Brain microvascular endothelial cell (primary cell): ENCODE measurements around the gene FHIP2A.
A peak's percentile ranks its signal among the peaks of the same experiment; 100 is the strongest.

Experiments used
- DNase-seq: peaks from one replicate; pipeline ENCODE4 v3.0.0-alpha.2; 2020
- H3K27ac ChIP-seq: fragments of 250-450 bp; sonication (Bioruptor Pico); 2 replicates; pipeline ENCODE4 v1.5.1; 2020; ENCODE audit warnings: mild to moderate bottlenecking, moderate library complexity
- H3K27me3 ChIP-seq: fragments of 250-450 bp; sonication (Bioruptor Pico); replicated peaks from 2 replicates; pipeline ENCODE4 v1.5.1; 2020; ENCODE audit warnings: mild to moderate bottlenecking
- H3K36me3 ChIP-seq: fragments of 250-450 bp; sonication (Bioruptor Pico); replicated peaks from 2 replicates; pipeline ENCODE4 v1.5.1; 2020; ENCODE audit warnings: mild to moderate bottlenecking
- H3K4me3 ChIP-seq: 2 replicates; pipeline ENCODE4 v1.5.1; 2011; ENCODE audit warnings: low read depth, mild to moderate bottlenecking, control low read depth, low read length, moderate library complexity
- in situ Hi-C: cut with HindIII; loops from 2 replicates; pipeline ENCODE4 v1.10.0; 2017; ENCODE audit warnings: low sequenced_read_pairs, low pct_ligation_motif_present
- TF ChIP-seq, protein P1 (sequence below): IDR thresholded peaks from 2 replicates; pipeline ENCODE4 v1.5.1; 2011; ENCODE audit warnings: low read depth, mild to moderate bottlenecking, moderate library complexity, low read length, control low read depth, inconsistent platforms; ENCODE audit errors: missing control alignments

The FHIP2A gene

DNA sequence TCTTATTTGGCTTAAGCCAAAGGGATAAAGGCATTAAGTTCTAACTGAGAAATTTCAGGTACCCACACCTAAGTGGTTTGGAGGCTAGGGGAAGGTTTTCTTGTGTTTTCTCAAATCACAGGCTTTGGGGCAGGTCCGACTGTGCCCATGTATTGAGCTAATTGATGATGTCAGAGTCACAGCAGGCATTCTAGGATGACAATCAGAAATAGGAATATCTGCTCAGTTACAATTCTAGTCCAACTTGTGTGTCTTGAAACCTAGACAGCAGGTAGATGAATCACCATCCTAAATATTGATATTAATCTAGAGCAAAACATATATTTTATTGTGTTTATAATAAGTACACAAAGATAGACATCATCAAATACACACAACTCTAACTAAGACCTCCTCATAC, 2.3 kb upstream of the FHIP2A start:
- no peak for DNase-seq
- Histone ChIP-seq H3K27ac (no peak overlapping the region), H3K36me3 (no peaks in the 10 kb centered on the region), H3K4me3 (no peak overlapping the region), H3K27me3 (no peaks in the 10 kb centered on the region)
- in situ Hi-C loops, result no loop called here
- TF ChIP-seq, protein P1, sequence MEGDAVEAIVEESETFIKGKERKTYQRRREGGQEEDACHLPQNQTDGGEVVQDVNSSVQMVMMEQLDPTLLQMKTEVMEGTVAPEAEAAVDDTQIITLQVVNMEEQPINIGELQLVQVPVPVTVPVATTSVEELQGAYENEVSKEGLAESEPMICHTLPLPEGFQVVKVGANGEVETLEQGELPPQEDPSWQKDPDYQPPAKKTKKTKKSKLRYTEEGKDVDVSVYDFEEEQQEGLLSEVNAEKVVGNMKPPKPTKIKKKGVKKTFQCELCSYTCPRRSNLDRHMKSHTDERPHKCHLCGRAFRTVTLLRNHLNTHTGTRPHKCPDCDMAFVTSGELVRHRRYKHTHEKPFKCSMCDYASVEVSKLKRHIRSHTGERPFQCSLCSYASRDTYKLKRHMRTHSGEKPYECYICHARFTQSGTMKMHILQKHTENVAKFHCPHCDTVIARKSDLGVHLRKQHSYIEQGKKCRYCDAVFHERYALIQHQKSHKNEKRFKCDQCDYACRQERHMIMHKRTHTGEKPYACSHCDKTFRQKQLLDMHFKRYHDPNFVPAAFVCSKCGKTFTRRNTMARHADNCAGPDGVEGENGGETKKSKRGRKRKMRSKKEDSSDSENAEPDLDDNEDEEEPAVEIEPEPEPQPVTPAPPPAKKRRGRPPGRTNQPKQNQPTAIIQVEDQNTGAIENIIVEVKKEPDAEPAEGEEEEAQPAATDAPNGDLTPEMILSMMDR, result no peak

DNA sequence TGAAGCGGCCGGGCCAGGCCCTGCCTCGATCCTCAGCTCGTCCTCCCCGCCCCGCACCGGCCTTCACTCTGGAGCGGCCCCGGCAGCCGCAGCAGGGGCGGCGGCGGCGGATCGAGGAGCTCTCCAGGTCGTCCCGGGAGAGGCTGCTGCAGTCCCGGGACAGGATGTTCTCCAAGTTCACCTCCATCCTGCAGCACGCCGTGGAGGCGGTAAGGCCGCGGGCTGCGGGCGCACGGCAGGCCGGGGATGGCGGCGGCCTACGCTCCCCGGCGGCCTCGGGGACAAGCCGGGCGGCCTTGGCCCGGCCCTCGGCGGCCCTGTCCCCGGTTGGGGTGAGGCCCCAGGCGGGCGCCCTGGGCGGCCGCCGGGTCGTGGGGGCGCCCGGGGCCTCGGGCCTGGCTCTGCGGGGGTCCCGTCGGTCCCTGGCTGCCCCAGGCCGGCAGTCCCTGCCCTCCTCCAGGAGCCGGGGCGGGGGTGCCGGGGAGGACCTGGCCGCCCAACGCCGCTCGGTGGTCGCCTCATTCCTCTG, 399 bp downstream of the FHIP2A start:
- no peaks in the 10 kb centered on the region for H3K27me3 ChIP-seq
- no peaks in the 10 kb centered on the region for H3K36me3 ChIP-seq
- in situ Hi-C loops, result no loop called here
- DNase-seq, result no peak
- H3K27ac ChIP-seq, result peak overlapping the region; percentile 94
- TF ChIP-seq, protein P1, result no peak
- peak overlapping the region; percentile 80 for H3K4me3 ChIP-seq

DNA sequence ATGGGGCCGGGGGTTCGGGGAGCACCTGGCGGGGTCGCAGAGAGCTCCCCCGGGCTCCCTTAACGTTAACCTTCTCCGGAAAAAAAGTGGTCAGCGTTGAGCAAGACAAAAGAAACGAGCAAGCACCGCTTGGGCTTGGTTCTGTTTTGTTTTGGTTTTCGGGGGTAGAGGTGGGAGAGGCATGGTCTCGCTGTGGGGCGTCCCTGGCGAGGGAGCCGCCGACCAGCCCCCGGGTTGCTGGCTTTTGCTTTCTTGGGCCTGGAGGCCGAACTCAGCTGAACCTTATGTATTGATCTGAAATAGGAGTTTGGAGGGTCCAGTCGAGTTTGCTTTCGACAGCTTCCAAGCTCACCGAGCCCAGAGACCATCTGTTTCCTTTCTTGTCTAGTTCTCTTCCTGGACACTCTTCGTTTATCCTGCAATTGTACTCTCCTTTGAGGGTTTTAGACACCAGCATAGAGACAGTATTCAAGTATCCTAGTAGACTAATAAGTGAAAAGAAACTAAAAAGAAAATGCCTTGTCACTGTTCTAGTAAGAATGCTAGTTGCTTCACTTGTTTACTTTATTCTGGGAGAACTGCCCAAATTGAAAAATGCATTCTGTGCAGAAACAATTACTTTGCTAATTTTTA, 980 bp downstream of the FHIP2A start:
- in situ Hi-C loops, result no loop called here
- Histone ChIP-seq H3K27me3 (no peaks in the 10 kb centered on the region), H3K4me3 (peak overlapping the region; percentile 80), H3K36me3 (no peaks in the 10 kb centered on the region), H3K27ac (peak overlapping the region; percentile 94)
- TF ChIP-seq, protein P1, result no peak
- DNase-seq, result peak; percentile 25

DNA sequence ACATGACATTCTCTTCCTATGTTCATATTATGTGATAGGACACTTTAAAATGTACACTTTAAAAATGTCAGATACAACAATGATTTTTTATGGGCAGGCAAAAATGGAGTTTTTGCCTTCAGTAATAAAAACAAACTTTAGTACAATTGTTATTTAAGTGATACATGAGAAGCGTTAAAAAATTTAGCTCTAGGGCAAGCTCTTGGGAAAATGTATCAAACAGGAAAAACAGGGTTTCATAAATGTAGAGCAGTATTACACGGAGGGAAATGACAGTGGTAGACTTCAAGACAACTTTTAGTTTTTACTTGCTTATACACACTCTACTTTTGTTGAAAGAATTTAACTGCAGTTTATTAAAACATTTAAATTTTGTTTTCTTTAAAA, 1.5 kb downstream of the FHIP2A start:
- Histone ChIP-seq H3K36me3 (no peaks in the 10 kb centered on the region), H3K27me3 (no peaks in the 10 kb centered on the region), H3K27ac (peak overlapping the region; percentile 94), H3K4me3 (peak overlapping the region; percentile 80)
- TF ChIP-seq, protein P1, result no peak
- in situ Hi-C loops, result no loop called here
- DNase-seq, result no peak

DNA sequence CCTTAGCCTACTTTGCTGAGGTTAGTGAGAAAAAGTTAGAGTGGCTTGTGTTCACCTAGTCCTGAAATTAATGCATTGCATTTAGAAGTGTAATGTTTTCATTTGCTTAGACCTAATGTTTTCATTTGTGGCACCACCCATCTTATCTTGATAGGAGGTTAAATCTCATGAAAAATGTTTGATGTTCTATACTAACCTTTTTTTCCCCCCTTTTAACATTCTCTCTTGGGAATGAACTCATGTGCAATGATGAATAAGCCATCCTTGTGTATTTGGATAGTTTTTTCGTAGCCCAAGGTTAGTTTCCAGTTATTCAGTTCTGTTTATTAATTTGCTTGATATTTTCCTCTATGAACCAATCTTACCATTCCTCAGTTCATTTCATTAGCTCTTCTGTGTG, 2.8 kb downstream of the FHIP2A start:
- in situ Hi-C loops, result no loop called here
- Histone ChIP-seq H3K27ac (peak overlapping the region; percentile 94), H3K36me3 (no peaks in the 10 kb centered on the region), H3K27me3 (no peaks in the 10 kb centered on the region), H3K4me3 (peak overlapping the region; percentile 3)
- no peak for DNase-seq
- TF ChIP-seq, protein P1, result no peak

DNA sequence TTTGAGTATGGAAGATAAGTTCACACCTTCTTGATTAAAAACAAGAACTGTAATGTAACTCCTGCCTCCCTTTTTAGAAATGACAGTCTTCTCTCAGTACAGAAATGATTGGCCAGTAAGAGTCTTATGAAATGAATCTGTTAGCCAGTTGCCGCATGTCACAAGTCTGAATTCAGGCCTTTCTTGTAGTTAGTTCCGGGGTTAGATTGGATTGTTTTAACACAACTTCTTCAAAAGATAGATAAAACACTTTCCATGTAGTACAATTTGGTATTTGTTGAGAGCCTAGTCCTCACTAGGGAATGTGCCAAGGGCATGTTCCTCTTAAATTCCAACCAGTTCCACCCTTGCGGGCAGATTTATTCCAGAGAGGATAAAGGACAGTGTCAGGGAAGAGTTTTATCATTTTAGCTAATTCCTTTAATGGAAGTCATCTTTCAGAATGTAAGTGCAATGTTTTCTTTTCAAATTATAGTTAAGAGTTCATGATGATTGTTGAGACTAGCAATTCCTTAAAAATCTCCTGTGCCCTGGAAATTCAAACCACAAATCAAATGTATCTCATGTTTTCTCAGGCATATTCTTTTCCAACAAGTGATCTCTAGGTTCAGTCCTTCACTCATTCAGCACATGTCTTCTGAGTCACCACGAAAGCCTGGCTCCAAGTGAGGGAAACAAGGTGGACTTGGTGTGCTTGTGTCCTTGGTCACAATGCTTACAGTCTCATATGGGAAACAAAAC, 4.1 kb downstream of the FHIP2A start:
- in situ Hi-C loops, result no loop called here
- peak overlapping the region; percentile 94 for H3K27ac ChIP-seq
- H3K27me3 ChIP-seq, result no peaks in the 10 kb centered on the region
- H3K4me3 ChIP-seq, result no peak overlapping the region
- TF ChIP-seq, protein P1, result no peak
- no peaks in the 10 kb centered on the region for H3K36me3 ChIP-seq
- DNase-seq, result peak; percentile 95
